ENCODE measurements around the gene PAPOLA.

PAPOLA gene

GRCh38 chr14:96582995-96583394, 80.8 kb downstream of the PAPOLA start:
- Histone ChIP-seq H3K9ac (ENCODE audit: low read length) (no peak overlapping the region), H3K27me3 (replicated peaks; ENCODE audit: insufficient read depth, low read length) (no peaks in the 10 kb centered on the region), H3K9me2 (replicated peaks; ENCODE audit: insufficient read depth, low read length) (no peaks in the 10 kb centered on the region), H3F3A (ENCODE audit: insufficient read depth, low read length) (no peaks in the 10 kb centered on the region), H3K36me3 (replicated peaks; ENCODE audit: insufficient read depth, low read length) (no peaks in the 10 kb centered on the region), H3K4me1 (ENCODE audit: low read length) (no peaks in the 10 kb centered on the region), H2AFZ (ENCODE audit: low read length) (no peak overlapping the region), H3K4me2 (ENCODE audit: low read depth, low read length) (no peak overlapping the region), H3K4me3 (ENCODE audit: low read length) (no peak overlapping the region), H3K27ac (ENCODE audit: low read length) (no peak overlapping the region), H3K79me2 (ENCODE audit: low read length) (no peaks in the 10 kb centered on the region), H3K9me3 (replicated peaks; ENCODE audit: insufficient read depth, low read length) (no peaks in the 10 kb centered on the region), H4K20me1 (ENCODE audit: insufficient read depth, low read length) (no peaks in the 10 kb centered on the region)
- TF ChIP-seq EZH2phosphoT487 (IDR thresholded peaks at IDR 0.05; ENCODE audit: low read length) = no peak
- no peak for TF ChIP-seq CTCF (IDR thresholded peaks at IDR 0.05; ENCODE audit: low read length)
- TF ChIP-seq EZH2 (optimal IDR thresholded peaks at IDR 0.05; ENCODE audit: low read depth, low read length) = no peak
- DNase-seq = no peak

- no peaks in the 10 kb centered on the region for H3K79me2 ChIP-seq (ENCODE audit: low read length)
- H3K4me2 ChIP-seq (ENCODE audit: low read depth, low read length) = no peak overlapping the region
- DNase-seq = no peak
- TF ChIP-seq CTCF (IDR thresholded peaks at IDR 0.05; ENCODE audit: low read length) (no peak), EZH2 (optimal IDR thresholded peaks at IDR 0.05; ENCODE audit: low read depth, low read length) (no peak), EZH2phosphoT487 (IDR thresholded peaks at IDR 0.05; ENCODE audit: low read length) (no peak)
- no peaks in the 10 kb centered on the region for H3F3A ChIP-seq (ENCODE audit: insufficient read depth, low read length)
- H3K27ac ChIP-seq (ENCODE audit: low read length) = no peak overlapping the region
- H3K27me3 ChIP-seq (replicated peaks; ENCODE audit: insufficient read depth, low read length) = no peaks in the 10 kb centered on the region
- H3K9me2 ChIP-seq (replicated peaks; ENCODE audit: insufficient read depth, low read length) = no peaks in the 10 kb centered on the region
- no peak overlapping the region for H2AFZ ChIP-seq (ENCODE audit: low read length)
- no peaks in the 10 kb centered on the region for H4K20me1 ChIP-seq (ENCODE audit: insufficient read depth, low read length)
- H3K9ac ChIP-seq (ENCODE audit: low read length) = no peak overlapping the region
- no peaks in the 10 kb centered on the region for H3K4me1 ChIP-seq (ENCODE audit: low read length)
- no peaks in the 10 kb centered on the region for H3K9me3 ChIP-seq (replicated peaks; ENCODE audit: insufficient read depth, low read length)
- no peaks in the 10 kb centered on the region for H3K36me3 ChIP-seq (replicated peaks; ENCODE audit: insufficient read depth, low read length)
- H3K4me3 ChIP-seq (ENCODE audit: low read length) = no peak overlapping the region
Measured at GRCh38 chr14:96583569-96584041, 81.4 kb downstream of the PAPOLA start.

GRCh38 chr14:96584199-96584906, 82.2 kb downstream of the PAPOLA start:
- no peaks in the 10 kb centered on the region for H4K20me1 ChIP-seq (ENCODE audit: insufficient read depth, low read length)
- H3K27me3 ChIP-seq (replicated peaks; ENCODE audit: insufficient read depth, low read length) = no peaks in the 10 kb centered on the region
- no peak overlapping the region for H3K9ac ChIP-seq (ENCODE audit: low read length)
- no peak overlapping the region for H3K27ac ChIP-seq (ENCODE audit: low read length)
- H3K79me2 ChIP-seq (ENCODE audit: low read length) = no peaks in the 10 kb centered on the region
- peak; percentile 37 for DNase-seq
- H2AFZ ChIP-seq (ENCODE audit: low read length) = no peak overlapping the region
- H3K9me2 ChIP-seq (replicated peaks; ENCODE audit: insufficient read depth, low read length) = no peaks in the 10 kb centered on the region
- H3K4me1 ChIP-seq (ENCODE audit: low read length) = no peaks in the 10 kb centered on the region
- H3F3A ChIP-seq (ENCODE audit: insufficient read depth, low read length) = no peaks in the 10 kb centered on the region
- no peaks in the 10 kb centered on the region for H3K36me3 ChIP-seq (replicated peaks; ENCODE audit: insufficient read depth, low read length)
- H3K4me3 ChIP-seq (ENCODE audit: low read length) = no peak overlapping the region
- H3K4me2 ChIP-seq (ENCODE audit: low read depth, low read length) = no peak overlapping the region
- no peaks in the 10 kb centered on the region for H3K9me3 ChIP-seq (replicated peaks; ENCODE audit: insufficient read depth, low read length)
- TF ChIP-seq EZH2 (optimal IDR thresholded peaks at IDR 0.05; ENCODE audit: low read depth, low read length) (no peak), CTCF (IDR thresholded peaks at IDR 0.05; ENCODE audit: low read length) (peak; percentile 40)
